ENCODE measurements around the gene TXNIP.

TXNIP gene

DNA sequence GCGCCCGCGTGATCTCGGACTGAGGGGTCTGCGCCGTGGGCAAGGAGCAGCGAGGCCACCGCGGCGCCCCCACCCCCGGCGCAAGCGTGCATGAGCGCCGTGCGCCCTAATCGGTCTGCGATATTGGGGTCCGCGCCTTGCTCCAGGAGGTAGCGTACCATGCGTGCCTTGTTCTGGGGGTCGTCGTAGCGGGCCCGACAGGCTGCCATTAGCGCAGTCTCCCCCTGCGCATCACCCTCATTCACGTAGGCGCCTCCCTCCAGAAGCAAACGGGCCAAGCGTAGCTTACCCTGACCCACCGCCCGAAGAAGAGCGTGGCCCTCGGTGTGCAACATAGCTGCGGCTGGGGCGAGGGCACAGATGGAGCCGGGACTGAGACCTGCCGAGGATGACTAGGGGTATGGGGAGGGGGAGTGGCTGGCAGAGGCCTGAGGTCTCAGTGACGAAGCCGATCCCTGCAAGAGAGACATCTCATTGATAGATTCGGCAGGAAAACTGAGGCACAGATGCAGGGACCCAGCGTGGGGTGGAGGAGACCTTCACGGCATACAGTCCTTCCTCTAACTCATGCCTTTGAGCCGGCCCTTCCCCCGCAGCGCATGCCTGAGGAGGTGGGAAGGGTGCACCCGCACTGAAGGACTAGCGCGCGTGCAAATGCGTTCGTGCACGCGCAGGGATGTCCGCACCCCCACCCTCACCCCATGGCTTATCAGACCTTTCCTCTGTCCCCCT is 34.8 kb downstream of the TXNIP start:
- peak; percentile 70 to 75 for DNase-seq

DNA sequence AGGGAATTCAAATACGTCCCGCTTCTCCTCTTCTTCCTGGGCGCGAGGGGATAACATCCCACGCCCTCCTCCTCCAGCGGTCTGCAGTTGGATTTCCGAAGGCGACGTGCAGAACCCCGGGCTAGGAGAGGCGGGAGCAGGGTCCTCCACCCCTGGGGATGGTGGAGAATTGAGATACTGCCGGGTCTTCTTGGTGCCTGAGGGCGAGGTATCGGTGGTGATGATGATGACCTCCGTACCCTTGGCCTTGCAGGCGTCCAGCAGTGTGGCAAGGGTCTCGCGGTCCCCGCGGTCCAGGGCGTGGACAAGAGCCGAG is 35.3 kb downstream of the TXNIP start:
- DNase-seq = no peak

DNA sequence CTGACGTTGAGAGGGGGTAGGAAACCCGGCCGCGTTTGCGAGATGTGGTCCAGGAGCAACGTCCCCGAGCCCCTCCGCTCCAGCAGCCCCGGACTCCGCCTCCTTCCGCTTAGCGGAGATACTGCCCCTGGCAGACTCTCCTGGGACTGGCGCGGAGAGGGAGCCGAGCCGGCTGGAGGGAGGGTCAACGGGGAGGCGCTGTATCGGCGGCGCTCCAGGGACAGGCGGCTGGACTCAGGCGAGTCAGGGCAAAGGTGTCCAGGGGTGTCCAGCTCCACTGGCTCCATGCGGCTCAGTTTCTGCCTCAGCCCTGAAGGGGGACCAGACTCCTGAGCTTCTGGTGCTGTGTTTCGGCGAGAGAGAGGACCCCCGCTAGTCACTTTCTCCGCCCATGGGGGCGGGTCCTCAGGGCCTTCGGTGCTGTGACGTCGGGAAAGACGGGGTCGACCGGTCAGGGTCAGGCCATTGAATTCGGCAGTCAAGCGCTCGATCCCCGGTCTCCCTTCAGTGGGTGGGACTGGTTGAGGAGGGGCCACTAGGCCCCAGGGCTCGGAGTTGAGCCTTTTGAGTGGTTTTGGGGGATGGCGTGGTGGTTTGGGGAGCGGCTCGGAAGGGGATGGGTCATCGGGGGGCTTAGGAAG is 35.8 kb downstream of the TXNIP start:
- peak; percentile 56 to 65 for DNase-seq

DNA sequence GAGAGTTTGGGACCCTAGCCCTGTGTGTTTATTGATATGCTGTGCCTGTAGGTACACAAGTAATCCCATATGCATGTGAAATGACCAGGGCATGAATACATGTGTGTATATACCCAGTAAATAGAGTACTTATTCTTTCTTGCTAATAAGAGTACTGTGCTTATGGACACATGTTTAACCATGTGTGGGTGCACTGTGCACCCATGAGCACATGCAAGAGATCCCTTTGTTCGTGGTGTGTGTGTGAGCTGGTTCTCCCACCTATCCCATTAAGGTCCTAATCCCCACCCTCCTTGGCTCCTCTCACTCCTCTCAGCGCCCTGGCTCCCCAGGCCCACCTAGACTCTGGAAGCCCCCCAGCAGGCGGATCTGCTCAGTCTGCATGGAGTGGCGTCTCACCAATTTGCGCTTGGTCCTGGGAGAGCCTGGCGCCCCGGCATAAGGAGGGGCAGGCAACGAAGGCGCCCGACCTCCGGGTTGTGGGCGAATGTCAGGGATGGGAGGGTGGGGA is 36.4 kb downstream of the TXNIP start:
- no peak for DNase-seq

DNA sequence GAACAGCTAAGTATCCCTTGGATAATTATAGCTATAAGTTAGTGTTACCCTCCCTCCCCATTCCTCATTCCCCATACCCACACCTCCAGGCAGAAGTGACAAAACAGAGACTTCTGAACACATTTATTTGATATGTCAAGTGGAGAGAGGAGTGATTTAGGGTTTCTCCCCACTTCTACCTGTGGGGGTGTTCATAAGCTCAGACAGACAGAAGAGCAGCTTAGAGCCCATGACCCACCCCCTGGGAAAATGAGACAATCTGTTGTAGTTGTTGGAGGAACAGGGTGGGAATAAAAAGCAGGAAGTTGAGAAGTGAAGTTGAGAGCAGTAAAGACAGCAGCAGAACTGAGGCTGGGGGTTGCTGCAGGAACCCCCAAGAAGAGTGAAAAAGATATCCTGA is 37.0 kb downstream of the TXNIP start:
- no peak for DNase-seq

DNA sequence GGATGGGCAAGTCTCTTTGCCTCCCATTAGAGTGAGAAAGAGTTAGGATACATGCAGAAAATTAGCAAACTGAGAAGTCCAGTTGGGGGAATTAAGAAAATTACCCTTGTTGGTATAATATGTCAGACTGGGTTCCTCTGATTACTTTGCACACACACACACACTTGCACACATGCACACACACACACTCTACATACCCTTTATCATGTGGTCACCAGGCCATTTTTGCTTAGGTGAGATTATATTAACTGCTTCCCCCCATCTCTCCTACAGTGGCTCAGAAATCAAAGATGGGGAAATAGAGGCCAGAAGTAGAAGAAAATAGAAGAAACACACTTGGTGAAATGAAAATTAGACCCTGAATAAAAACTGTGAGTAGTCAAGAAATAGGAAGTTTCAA is 37.6 kb downstream of the TXNIP start:
- no peak for DNase-seq

DNA sequence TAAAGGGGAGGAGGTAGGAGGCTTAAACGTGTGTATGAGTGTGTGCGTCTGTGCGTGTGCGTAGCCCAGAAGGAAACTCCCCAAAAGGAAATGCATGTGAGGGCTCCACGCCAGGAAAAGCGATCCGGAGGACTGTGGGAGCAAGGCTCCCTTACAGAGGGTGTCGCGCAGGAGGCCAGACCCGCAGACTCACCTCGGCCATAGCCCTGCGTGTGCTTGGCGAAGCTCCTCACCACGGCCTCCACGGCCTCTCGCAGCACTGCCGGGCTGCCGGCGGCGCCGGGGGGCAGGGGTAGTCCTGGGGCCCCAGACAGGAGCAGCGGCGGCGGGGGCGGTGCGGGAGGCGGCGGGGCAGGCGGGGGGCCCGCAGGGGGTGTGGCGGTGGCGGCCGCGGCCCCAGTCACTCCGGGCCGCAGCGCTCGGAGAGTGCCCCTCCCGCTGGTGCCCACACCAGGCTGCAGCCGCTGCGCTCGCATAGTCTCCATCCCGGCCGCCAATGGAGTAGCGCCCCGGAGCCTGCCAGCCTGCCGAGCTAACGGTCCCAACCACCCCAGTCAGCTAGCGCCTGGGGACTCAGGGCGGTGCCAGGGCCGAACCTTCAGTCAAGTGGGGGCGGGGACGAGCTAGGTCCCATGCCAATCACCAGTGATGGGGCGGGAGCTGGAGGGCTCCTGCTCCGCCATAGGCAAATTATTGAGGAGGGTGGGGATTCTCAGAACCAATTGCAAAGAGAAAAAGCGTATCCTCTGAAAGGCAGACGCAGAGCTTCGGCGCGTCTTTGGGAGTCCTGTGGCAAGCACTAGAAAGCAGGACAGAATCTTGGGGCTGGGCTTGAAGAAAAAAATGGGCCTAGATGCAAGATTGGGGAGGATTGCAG is 38.7 kb downstream of the TXNIP start, which contains the start of gene LIX1L:
TSS of gene LIX1L (minus strand) at position 575 of the 877 bp plus-strand sequence. CDS start at position 485, 90 bp downstream.
- DNase-seq = peak; percentile 95 to 97

DNA sequence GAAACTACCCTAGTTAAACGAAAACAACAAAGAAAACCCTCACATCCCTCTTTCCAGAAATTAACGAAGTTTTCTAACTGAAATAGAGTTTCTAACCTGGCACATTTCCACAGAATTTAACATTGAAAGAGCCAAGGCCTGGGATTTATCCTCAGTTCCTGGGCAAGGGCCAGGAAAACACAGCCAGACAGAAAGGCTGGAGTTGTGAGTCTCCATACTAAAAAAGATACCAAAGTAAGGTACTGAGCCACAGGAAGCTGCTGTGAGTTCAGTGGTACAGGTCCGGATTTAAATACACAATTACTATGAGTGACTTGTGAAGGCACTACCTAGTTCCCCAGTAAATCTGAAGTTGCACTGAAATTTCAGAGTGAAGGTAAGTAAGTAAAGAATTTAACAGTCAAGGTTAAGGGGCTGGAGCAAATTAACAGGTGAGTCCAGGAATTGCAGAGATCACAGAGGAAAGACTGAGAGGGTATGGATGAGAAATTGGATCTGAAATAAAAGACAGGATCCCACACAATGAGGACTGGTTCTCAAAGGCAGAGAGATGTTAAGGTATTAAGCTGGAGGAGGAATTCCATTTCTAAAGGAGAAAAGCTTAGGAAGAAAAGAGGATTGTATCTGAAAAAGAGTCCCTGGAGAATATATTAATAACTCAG is 39.5 kb downstream of the TXNIP start:
- no peak for DNase-seq

DNA sequence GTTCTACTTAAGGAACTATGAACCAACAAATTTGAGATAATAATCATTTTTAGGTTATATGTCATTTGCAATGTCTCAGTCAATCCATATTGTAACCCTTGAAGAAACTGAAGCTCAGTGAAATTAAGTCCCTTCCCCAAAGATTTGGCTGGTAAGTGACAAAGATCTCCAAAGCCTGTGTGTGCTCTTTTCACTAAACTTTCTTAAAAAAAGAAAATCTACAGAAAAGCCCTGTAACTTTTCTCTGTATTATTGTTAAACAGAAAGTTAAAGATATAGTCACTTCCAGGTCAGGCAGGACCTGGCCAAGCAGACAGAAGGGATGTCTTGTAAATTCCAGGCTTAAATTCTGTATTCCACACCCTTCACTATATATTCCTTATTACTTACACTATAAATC is 40.0 kb downstream of the TXNIP start:
- no peak for DNase-seq

DNA sequence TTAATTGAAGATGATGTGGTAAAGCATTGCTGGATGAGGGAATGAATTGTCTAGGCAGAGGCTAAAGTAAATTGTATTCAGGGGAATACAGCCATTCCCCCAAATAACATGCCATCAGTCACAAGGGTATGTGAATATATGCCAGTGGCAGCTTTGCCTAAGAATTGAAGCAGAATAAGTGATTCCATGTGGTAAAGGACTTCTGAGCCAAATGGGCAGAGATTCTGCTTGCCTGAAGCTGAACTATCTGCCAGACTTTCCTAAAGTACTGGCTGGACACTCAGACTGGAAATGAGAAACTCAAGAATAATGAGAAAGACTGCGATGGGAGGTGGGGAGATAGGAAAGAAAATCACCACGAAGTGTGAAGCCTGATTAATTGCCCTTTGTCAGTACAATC is 40.9 kb downstream of the TXNIP start:
- no peak for DNase-seq

DNA sequence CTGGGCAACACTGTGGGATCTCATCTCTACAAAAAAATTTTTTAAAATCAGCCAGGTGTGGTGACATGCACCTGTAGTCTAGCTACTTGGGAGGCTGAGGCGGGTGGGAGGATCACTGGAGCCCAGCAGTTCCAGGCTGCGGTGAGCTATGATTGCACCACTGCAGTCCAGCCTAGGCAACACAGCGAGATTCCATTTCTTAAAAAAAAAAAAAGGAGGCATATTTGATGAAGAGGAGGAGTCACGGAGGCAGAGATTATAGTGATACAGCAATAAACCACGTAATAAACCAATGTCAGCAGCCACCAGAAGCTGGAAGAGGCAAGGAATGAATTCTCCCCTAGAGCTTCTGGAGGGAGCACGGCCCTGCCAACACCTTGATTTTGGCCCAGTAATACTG is 42.5 kb downstream of the TXNIP start:
- no peak for DNase-seq

DNA sequence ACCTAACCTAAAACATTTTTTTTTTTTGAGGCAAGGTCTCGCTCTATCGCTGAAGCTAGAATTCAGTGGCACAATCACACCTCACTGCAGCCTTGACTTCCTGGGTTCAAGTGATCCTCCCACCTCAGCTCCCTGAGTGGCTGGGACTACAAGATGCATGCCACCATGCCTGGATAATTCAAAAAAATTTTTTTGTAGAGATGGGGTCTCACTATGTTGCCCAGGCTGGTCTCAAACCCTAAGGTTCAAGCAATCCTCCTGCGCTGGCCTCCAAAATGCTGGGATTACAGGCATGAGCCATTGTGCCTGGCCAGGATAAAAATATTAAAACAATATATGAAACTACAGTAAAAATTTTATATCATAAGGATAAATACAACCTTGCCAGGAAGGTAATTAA is 43.5 kb downstream of the TXNIP start:
- no peak for DNase-seq

DNA sequence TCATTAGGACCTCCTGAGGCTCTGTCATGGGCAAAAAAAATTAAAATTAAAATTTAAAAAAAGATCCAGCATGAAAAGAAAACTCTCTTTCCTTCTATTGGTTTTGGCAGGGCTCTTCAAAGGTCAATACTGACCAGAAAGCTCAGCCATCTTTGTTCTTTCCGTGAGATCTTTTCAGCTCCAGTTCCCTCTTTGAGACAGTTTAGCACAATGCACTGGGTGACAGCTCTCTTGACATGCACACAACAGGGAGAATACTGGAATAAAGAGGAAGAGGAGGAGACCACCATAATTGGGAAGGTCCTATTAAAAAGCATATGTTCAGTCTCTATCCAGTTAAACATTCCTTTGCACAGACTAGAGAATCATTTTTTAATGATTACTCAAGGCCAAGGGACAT is 44.9 kb downstream of the TXNIP start:
- DNase-seq = no peak

DNA sequence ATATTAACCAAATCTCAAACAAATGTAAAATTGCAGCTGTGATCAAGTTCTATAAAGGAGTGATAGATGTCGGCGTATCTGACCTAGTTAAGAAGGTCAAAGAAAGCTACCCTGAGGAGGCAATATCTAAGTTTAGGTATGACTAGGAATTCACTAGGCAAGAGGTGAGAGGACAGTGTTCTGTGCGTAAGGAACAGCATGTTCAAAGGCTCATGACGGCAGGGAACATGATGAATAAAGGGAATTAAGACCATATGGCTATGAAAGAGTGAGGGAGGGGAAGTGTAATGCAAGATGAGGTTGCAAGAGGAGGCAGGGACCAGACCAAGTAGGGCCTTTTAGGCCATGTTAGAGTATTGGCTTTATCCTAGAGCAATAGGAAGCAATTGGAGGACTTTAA is 47.2 kb downstream of the TXNIP start:
- no peak for DNase-seq

DNA sequence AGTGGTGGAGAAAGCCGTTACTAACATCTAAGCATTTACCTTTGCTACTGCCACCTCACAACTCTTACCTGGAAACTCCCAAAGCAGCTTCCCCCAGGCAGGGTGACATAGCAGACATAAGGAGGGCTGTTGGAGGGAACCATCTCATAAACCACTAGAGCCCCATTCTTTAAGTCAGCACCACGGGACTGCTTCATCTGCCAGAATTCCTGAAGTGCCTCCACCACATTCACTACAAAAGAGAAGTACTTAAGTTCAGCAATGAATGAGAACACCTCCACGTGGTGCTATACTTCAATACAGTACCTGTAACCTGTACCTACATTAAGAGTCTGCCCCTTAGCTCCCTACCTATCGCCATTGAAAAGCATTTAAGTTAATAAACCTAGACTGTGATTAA is 48.8 kb downstream of the TXNIP start:
- no peak for DNase-seq

DNA sequence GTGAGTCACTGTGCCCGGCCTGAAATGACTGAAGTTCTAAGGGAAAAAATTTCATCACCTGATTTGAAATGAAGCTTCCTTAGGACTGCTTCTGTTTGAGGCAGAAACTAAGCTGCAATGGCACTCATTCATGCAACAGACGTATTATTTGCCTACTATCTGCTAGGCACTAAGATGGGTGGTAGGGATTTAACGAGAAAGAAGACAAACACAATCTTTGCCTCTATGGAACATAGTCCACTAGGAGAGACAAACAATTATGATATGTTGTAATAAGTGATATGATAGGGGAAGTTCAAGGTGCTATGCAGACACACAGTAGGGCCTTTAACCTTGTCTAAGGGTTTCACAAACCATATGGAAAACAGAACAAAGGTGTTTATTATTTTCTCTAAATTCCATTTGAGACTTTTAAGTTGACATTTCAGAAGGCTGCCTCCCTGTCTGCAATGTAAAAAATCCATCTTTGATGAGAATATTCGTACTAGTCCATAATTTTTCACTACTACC is 49.8 kb downstream of the TXNIP start:
- no peak for DNase-seq

DNA sequence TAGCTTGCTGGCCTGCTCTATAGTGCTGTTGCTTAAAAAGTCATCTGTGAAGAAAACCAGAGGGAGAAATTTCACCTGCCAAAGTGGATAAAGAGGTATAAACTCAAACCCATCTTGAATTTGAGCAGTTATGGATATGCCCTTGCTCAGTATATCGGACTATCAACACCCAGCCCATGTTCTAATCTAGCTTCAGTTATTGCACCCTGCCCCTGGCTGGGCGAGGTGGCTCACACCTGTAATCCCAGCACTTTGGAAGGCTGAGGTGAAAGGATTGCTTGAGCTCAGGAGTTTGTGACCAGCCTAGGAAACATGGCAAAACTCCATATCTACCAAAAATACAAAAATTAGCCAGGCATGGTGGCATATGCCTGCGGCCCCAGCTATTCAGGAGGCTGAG is 51.8 kb downstream of the TXNIP start:
- no peak for DNase-seq

DNA sequence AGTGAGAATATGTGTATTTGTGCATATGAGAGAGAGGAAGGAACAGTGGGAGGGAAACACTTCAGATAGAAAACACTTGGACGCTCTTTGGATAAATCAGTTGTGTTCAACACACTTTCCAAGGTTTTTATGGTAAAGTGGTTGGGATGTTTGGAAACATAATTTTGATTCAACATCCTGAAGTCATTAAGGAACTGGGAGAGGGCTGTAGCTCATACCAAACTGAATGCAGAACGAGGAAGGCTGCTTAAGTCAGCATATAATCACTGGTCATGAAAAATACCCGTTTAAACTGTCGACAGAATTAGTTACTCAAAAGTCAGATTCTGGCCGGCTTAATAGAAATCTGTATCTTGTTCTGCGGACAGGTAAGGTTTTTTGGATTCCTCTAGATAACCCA is 53.5 kb downstream of the TXNIP start:
- DNase-seq = no peak
